Fibroblast of gingiva (primary cell): ENCODE results near the gene BCL11B.

Source experiments
- DNase-seq: peaks from one replicate; pipeline ENCODE4 v3.0.0-alpha.2; 2011; ENCODE audit warnings: low read depth

The BCL11B gene

GRCh38 chr14:99267837-99268781, 3.9 kb downstream of the BCL11B start:
- no peak for DNase-seq

- DNase-seq: no peak
Measured at GRCh38 chr14:99267381-99267780, 4.6 kb downstream of the BCL11B start.

- peak; percentile 55 for DNase-seq
Measured at GRCh38 chr14:99266181-99267178, 5.5 kb downstream of the BCL11B start.

- DNase-seq: no peak
Measured at GRCh38 chr14:99265571-99265970, 6.4 kb downstream of the BCL11B start.

- DNase-seq: no peak
Measured at GRCh38 chr14:99264691-99265450, 7.1 kb downstream of the BCL11B start.

GRCh38 chr14:99263564-99264330, 8.2 kb downstream of the BCL11B start:
- DNase-seq: no peak

- no peak for DNase-seq
Measured at GRCh38 chr14:99262977-99263448, 9.0 kb downstream of the BCL11B start.

GRCh38 chr14:99261912-99262787, 9.8 kb downstream of the BCL11B start:
- DNase-seq: no peak

- DNase-seq: no peak
Measured at GRCh38 chr14:99260587-99261551, 11.1 kb downstream of the BCL11B start.

GRCh38 chr14:99260116-99260515, 11.9 kb downstream of the BCL11B start:
- DNase-seq: no peak

GRCh38 chr14:99258876-99259726, 12.9 kb downstream of the BCL11B start:
- no peak for DNase-seq

- no peak for DNase-seq
Measured at GRCh38 chr14:99258341-99258861, 13.6 kb downstream of the BCL11B start.

- no peak for DNase-seq
Measured at GRCh38 chr14:99257673-99258221, 14.2 kb downstream of the BCL11B start.

GRCh38 chr14:99257122-99257672, 14.8 kb downstream of the BCL11B start:
- DNase-seq: no peak

GRCh38 chr14:99256483-99256874, 15.5 kb downstream of the BCL11B start:
- no peak for DNase-seq

GRCh38 chr14:99255621-99256482, 16.1 kb downstream of the BCL11B start:
- DNase-seq: no peak
